Natural killer cell (primary cell): Measurements from ENCODE around the gene RRBP1. TPM values are rescaled to one million over a fixed set of nuclear protein-coding genes. Genes with fewer than 3 reads are reported as not detected.

Experiments
- ATAC-seq, 3 donors: fragments of 150-1000 bp in 2 of 3; fragments of 200-7000 bp in 1 of 3; cut with Tn5 transposase; 1 replicate in 1 of 3; 2 replicates in 2 of 3; pipeline ENCODE4 v1.10.0; 2021; ENCODE audit warnings: mild to moderate bottlenecking in 2 of 3, moderate library complexity in 2 of 3
- DNase-seq, 2 donors: peaks; one replicate each; pipeline versions ENCODE4 v3.0.0 to v3.0.0-alpha.2; 2013 to 2021; ENCODE audit warnings: mixed read lengths in 1 of 2
- H3K27ac ChIP-seq: one replicate; pipeline ENCODE4 v1.5.1; 2013; ENCODE audit warnings: mild to moderate bottlenecking, low read length
- H3K27me3 ChIP-seq: one replicate; pipeline ENCODE4 v1.6.1; 2013; ENCODE audit warnings: low read length; ENCODE audit not compliant: control insufficient read depth, insufficient read depth
- H3K36me3 ChIP-seq: one replicate; pipeline ENCODE4 v1.6.1; 2013; ENCODE audit warnings: low read length; ENCODE audit not compliant: control insufficient read depth, insufficient read depth
- H3K4me1 ChIP-seq: one replicate; pipeline ENCODE4 v1.6.1; 2013; ENCODE audit warnings: low read length; ENCODE audit not compliant: control insufficient read depth, insufficient read depth
- H3K4me3 ChIP-seq: one replicate; pipeline ENCODE4 v1.5.1; 2013; ENCODE audit warnings: low read length
- H3K9me3 ChIP-seq: one replicate; pipeline ENCODE4 v1.6.1; 2013; ENCODE audit warnings: low read length; ENCODE audit not compliant: control insufficient read depth, insufficient read depth
- H3K27ac Mint-ChIP-seq, 2 donors: one replicate each; pipeline ENCODE4 v1.8.0; 2022; ENCODE audit warnings: mild to moderate bottlenecking in 2 of 2, mixed read lengths in 2 of 2, moderate library complexity in 1 of 2
- H3K27me3 Mint-ChIP-seq, 2 donors: one replicate each; pipeline ENCODE4 v1.8.0; 2022; ENCODE audit warnings: low read depth in 2 of 2, mixed read lengths in 2 of 2
- H3K36me3 Mint-ChIP-seq: one replicate; pipeline ENCODE4 v1.8.0; 2022; ENCODE audit warnings: mixed read lengths
- H3K4me1 Mint-ChIP-seq, 2 donors: one replicate each; pipeline ENCODE4 v1.8.0; 2022; ENCODE audit warnings: mixed read lengths in 2 of 2
- H3K4me3 Mint-ChIP-seq: one replicate; pipeline ENCODE4 v1.8.0; 2022; ENCODE audit warnings: mild to moderate bottlenecking, moderate library complexity, mixed read lengths
- H3K9me3 Mint-ChIP-seq, 2 donors: one replicate each; pipeline ENCODE4 v1.8.0; 2022; ENCODE audit warnings: mixed read lengths in 2 of 2
- WGBS: methylation state at CpG from one replicate; pipeline ENCODE4 v1.1.7; 2013; ENCODE audit warnings: missing lambda C conversion rate; ENCODE audit not compliant: insufficient coverage; 5-methylcytosine and 5-hydroxymethylcytosine counted together
- intact Hi-C: fragments of 100-400 bp; cut with micrococcal nuclease; formaldehyde crosslinking; loops from one replicate; pipeline ENCODE4 v1.14.2; 2022
- total RNA-seq, 4 donors: library from RNA; stranded (reverse); fragments of 120-200 nt in 1 of 4; gene quantifications; one replicate each; pipeline versions ENCODE4 v1.2.3 to v1.2.4, GENCODE V29; 2013 to 2022
- TF ChIP-seq, protein P1 (sequence below): fragments of 200-600 bp; IDR thresholded peaks from one replicate; pipeline ENCODE4 v1.8.0; 2022; ENCODE audit warnings: antibody characterized with exemption

The RRBP1 gene
- total RNA-seq, 3 donors from 2014 or later (not counting 1 experiment from before 2014, with no cell fraction given), result 88.3 to 95.4 (median 90.1) TPM

DNA sequence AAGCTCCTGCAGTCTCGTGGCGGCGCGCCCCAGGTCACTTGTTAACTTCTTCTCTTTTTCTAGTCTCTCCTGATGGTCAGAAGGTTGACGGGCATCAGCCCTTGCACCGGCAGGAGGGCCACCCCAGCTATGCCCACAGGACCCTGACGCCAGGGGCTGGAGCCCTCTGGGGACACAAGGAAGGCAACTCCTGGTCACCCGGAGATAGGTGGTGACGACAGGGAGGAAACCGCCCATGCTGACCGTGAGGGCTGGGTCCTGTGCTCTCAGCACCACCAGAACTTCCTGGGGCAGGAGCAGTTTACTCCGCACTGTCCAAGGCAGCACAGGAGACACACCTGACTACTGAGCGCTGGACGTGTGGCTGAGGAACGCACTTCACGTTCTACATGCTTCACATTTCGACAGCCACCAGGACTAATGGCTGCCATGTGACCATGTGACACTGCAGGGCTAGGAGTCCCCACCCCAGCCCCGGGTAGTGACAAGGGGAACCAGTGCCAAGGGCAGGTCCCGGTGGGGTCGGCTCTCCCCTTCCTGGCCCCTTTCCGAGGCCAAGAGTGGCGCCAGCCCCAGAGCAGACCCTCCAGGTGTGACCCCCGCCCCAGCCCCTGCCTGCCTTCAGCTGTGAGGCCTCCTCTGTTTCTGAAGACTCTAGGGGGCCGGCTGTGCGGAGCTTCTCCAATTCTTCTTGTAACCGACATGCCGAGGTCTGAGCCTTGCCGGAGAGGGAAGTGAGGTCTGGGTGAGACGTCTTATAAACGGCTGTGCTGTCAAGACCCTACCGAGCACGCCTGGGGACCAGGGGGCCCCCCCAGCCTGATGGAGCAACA is 67.0 kb downstream of the RRBP1 start:
- H3K27ac ChIP-seq, result no peak overlapping the region
- peaks cover 63% of the 10 kb centered on the region for H3K4me1 ChIP-seq
- H3K4me3 Mint-ChIP-seq, result peak overlapping the region; percentile 13
- peaks cover 29 to 42% of the 10 kb centered on the region in 2 donors for H3K4me1 Mint-ChIP-seq
- no peaks in the 10 kb centered on the region for H3K27me3 Mint-ChIP-seq
- no peak for ATAC-seq
- H3K27me3 ChIP-seq, result no peaks in the 10 kb centered on the region
- H3K4me3 ChIP-seq, result no peak overlapping the region
- H3K27ac Mint-ChIP-seq, result peak overlapping the region; percentile 71 to 98
- H3K36me3 ChIP-seq, result peaks cover 31% of the 10 kb centered on the region
- 85% methylated on average over 32 of the region's 32 CpGs for WGBS
- no peak for DNase-seq
- no peaks in the 10 kb centered on the region for H3K36me3 Mint-ChIP-seq
- intact Hi-C loops, result loop anchor here (5.0 kb wide), 2 partner anchors 67 to 813 kb away; partner anchors contain the start of gene RRBP1
- TF ChIP-seq, protein P1, sequence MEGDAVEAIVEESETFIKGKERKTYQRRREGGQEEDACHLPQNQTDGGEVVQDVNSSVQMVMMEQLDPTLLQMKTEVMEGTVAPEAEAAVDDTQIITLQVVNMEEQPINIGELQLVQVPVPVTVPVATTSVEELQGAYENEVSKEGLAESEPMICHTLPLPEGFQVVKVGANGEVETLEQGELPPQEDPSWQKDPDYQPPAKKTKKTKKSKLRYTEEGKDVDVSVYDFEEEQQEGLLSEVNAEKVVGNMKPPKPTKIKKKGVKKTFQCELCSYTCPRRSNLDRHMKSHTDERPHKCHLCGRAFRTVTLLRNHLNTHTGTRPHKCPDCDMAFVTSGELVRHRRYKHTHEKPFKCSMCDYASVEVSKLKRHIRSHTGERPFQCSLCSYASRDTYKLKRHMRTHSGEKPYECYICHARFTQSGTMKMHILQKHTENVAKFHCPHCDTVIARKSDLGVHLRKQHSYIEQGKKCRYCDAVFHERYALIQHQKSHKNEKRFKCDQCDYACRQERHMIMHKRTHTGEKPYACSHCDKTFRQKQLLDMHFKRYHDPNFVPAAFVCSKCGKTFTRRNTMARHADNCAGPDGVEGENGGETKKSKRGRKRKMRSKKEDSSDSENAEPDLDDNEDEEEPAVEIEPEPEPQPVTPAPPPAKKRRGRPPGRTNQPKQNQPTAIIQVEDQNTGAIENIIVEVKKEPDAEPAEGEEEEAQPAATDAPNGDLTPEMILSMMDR, result no peak
- H3K9me3 Mint-ChIP-seq, result no peaks in the 10 kb centered on the region
- H3K9me3 ChIP-seq, result no peaks in the 10 kb centered on the region

DNA sequence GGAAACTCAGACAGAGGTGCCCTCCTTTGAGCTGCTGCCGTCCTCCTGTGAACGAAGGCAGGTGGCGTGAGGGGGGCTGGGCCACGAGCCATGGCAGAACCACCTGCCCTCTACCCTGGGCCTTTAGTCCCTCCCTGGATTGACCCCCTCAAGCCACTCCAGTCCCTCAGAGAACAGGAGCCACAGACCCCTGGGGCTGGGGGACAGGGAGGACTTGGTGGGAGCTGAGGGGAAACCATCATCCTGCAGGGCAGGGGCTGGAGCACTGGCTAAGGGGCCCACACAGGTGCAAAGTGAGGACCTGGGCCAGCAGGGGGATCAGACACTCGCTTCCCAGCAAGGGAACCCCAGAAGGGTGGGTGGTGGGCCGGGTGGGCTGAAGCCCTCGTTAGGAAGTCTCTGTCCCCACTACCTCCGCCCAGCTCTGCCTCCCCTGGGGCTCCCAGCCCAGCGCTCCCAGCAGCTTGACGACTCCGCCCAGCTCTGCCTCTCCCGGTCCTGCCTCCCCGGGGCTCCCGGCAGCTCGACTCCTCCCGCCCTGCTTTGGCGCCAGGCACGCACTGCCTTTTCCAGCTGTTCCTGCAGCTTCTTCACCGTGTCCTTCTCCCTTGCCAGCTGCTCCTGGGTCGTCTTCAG is 67.7 kb downstream of the RRBP1 start:
- Mint-ChIP-seq H3K36me3 (no peaks in the 10 kb centered on the region), H3K27me3 (no peaks in the 10 kb centered on the region), H3K4me1 (peaks cover 37 to 49% of the 10 kb centered on the region in 2 donors), H3K4me3 (peak overlapping the region; percentile 62), H3K9me3 (no peaks in the 10 kb centered on the region), H3K27ac (peak overlapping the region; percentile 98)
- H3K9me3 ChIP-seq, result no peaks in the 10 kb centered on the region
- no peak overlapping the region for H3K4me3 ChIP-seq
- ATAC-seq (no peak), DNase-seq (no peak)
- H3K4me1 ChIP-seq, result peaks cover 70% of the 10 kb centered on the region
- intact Hi-C loops, result loop anchor here (5.0 kb wide), 1 partner anchor 68 kb away; the partner anchor contains the start of gene RRBP1
- 86% methylated on average over 20 of the region's 20 CpGs for WGBS
- TF ChIP-seq, protein P1, result no peak
- no peaks in the 10 kb centered on the region for H3K27me3 ChIP-seq
- peak overlapping the region; percentile 94 for H3K27ac ChIP-seq
- peaks cover 24% of the 10 kb centered on the region for H3K36me3 ChIP-seq

DNA sequence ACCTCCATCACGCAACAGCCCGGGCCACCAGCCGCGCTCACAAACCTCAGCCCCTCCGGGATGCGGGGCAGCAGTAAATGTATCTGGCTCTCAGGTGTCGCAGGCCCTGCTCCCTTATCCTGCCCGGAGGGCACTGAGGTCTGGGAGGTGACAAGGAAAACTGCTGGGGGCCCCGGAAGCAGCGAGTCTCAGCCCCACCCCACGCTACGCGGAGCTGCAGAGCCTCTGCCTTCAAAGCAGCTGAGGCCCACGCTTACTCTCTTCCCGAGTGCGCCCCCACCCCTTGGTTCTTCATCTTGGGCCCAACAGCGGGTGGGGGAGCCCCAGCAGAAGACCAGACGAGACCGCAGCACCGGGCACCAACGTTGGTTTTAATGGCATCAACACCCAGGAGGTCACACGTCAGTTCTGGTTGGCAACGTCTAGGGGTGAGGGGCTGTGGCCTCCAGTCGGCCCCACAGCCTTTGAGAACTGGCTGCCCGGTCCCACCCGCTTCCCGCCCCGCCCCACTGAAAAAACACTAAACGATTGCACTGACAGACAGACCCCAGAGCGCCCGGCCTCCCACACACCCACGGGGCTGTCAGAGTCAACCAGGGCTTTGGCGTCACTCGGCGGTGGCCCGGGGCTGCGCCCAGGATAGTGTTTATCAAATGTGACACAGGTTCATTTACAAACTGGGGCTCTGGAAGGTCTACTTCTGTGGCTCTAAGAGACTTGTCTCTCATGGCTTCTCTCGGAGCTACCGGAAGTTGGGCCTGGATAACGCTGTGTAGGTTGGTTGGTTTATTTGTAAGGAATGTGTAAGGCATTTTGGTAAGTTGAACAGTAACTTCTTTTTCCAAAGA is 68.5 kb downstream of the RRBP1 start:
- Mint-ChIP-seq H3K36me3 (no peaks in the 10 kb centered on the region), H3K9me3 (no peaks in the 10 kb centered on the region), H3K4me3 (peak overlapping the region; percentile 62), H3K27ac (peak overlapping the region; percentile 98), H3K27me3 (no peaks in the 10 kb centered on the region), H3K4me1 (peaks cover 41 to 53% of the 10 kb centered on the region in 2 donors)
- Histone ChIP-seq H3K4me3 (no peak overlapping the region), H3K27me3 (no peaks in the 10 kb centered on the region), H3K27ac (peak overlapping the region; percentile 94), H3K36me3 (peaks cover 21% of the 10 kb centered on the region), H3K9me3 (no peaks in the 10 kb centered on the region), H3K4me1 (peaks cover 74% of the 10 kb centered on the region)
- 70% methylated on average over 40 of the region's 40 CpGs for WGBS
- peak; percentile 41 to 57 (median 55) for ATAC-seq
- intact Hi-C loops, result loop anchor here (2.0 to 5.0 kb wide), 2 partner anchors 43 to 69 kb away; partner anchors contain the start of genes DSTN and RRBP1
- peak; percentile 37 to 52 for DNase-seq
- TF ChIP-seq, protein P1, result no peak
